ENCODE measurements around the gene TSPO2.

Gene TSPO2

GRCh38 chr6:41085182-41085581 is 42.9 kb downstream of the TSPO2 start:
- peaks cover 48% of the 10 kb centered on the region for H3K36me3 ChIP-seq (ENCODE audit: control insufficient read depth, insufficient read depth, low read length)
- DNase-seq = no peak

DNA sequence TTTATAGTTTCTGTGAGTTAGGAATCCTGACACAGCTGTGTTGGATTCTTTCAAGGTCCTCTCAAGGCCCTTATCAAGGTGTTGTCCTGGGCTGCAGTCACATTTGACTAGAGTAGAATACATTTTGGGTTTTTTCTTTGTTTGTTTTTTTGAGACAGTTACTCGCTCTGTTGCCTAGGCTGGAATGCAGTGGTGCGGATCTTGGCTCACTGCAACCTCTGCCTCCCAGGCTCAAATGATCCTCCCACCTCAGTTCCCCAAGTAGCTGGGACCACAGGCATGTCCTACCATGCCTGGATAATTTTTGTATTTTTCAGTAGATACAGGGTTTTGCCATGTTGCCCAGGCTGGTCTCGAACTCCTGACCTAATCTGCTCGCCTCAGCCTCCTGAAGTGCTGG is 46.2 kb downstream of the TSPO2 start:
- Histone ChIP-seq H3K4me1 (ENCODE audit: control insufficient read depth, insufficient read depth, low read length, poor library complexity, severe bottlenecking) (no peaks in the 10 kb centered on the region), H3K36me3 (ENCODE audit: control insufficient read depth, insufficient read depth, low read length) (peaks cover 72% of the 10 kb centered on the region), H3K4me3 (ENCODE audit: insufficient read depth, low read depth, low read length, poor library complexity, severe bottlenecking) (no peak overlapping the region), H3K9me3 (ENCODE audit: control insufficient read depth, low read length) (no peaks in the 10 kb centered on the region), H3K27ac (ENCODE audit: insufficient read depth, low read length, poor library complexity, severe bottlenecking) (no peak overlapping the region), H3K27me3 (replicated peaks; ENCODE audit: control insufficient read depth, insufficient read depth, low read length, poor library complexity, severe bottlenecking) (no peaks in the 10 kb centered on the region)
- DNase-seq = no peak

More at GRCh38 chr6:41085182-41085581, 42.9 kb downstream of the TSPO2 start:
- Histone ChIP-seq H3K9me3 (ENCODE audit: control insufficient read depth, low read length) (no peaks in the 10 kb centered on the region), H3K4me3 (ENCODE audit: insufficient read depth, low read depth, low read length, poor library complexity, severe bottlenecking) (no peak overlapping the region), H3K27ac (ENCODE audit: insufficient read depth, low read length, poor library complexity, severe bottlenecking) (no peak overlapping the region), H3K27me3 (replicated peaks; ENCODE audit: control insufficient read depth, insufficient read depth, low read length, poor library complexity, severe bottlenecking) (no peaks in the 10 kb centered on the region), H3K4me1 (ENCODE audit: control insufficient read depth, insufficient read depth, low read length, poor library complexity, severe bottlenecking) (peaks cover 8% of the 10 kb centered on the region)

GRCh38 chr6:41090841-41091761 is 48.8 kb downstream of the TSPO2 start:
- H3K27ac ChIP-seq (ENCODE audit: insufficient read depth, low read length, poor library complexity, severe bottlenecking) = no peak overlapping the region
- peaks cover 77% of the 10 kb centered on the region for H3K36me3 ChIP-seq (ENCODE audit: control insufficient read depth, insufficient read depth, low read length)
- H3K9me3 ChIP-seq (ENCODE audit: control insufficient read depth, low read length) = no peaks in the 10 kb centered on the region
- H3K4me3 ChIP-seq (ENCODE audit: insufficient read depth, low read depth, low read length, poor library complexity, severe bottlenecking) = no peak overlapping the region
- no peaks in the 10 kb centered on the region for H3K27me3 ChIP-seq (replicated peaks; ENCODE audit: control insufficient read depth, insufficient read depth, low read length, poor library complexity, severe bottlenecking)
- H3K4me1 ChIP-seq (ENCODE audit: control insufficient read depth, insufficient read depth, low read length, poor library complexity, severe bottlenecking) = no peaks in the 10 kb centered on the region
- DNase-seq = no peak

- no peak for DNase-seq
- no peaks in the 10 kb centered on the region for H3K4me1 ChIP-seq (ENCODE audit: control insufficient read depth, insufficient read depth, low read length, poor library complexity, severe bottlenecking)
- H3K9me3 ChIP-seq (ENCODE audit: control insufficient read depth, low read length) = no peaks in the 10 kb centered on the region
- H3K27me3 ChIP-seq (replicated peaks; ENCODE audit: control insufficient read depth, insufficient read depth, low read length, poor library complexity, severe bottlenecking) = no peaks in the 10 kb centered on the region
- H3K36me3 ChIP-seq (ENCODE audit: control insufficient read depth, insufficient read depth, low read length) = peaks cover 84% of the 10 kb centered on the region
- H3K27ac ChIP-seq (ENCODE audit: insufficient read depth, low read length, poor library complexity, severe bottlenecking) = no peak overlapping the region
- H3K4me3 ChIP-seq (ENCODE audit: insufficient read depth, low read depth, low read length, poor library complexity, severe bottlenecking) = no peak overlapping the region
These were observed 50.3 kb downstream of the TSPO2 start for GRCh38 chr6:41092421-41093140.

- Histone ChIP-seq H3K36me3 (ENCODE audit: control insufficient read depth, insufficient read depth, low read length) (peaks cover 95% of the 10 kb centered on the region), H3K9me3 (ENCODE audit: control insufficient read depth, low read length) (no peaks in the 10 kb centered on the region), H3K27ac (ENCODE audit: insufficient read depth, low read length, poor library complexity, severe bottlenecking) (no peak overlapping the region), H3K27me3 (replicated peaks; ENCODE audit: control insufficient read depth, insufficient read depth, low read length, poor library complexity, severe bottlenecking) (no peaks in the 10 kb centered on the region), H3K4me1 (ENCODE audit: control insufficient read depth, insufficient read depth, low read length, poor library complexity, severe bottlenecking) (no peaks in the 10 kb centered on the region), H3K4me3 (ENCODE audit: insufficient read depth, low read depth, low read length, poor library complexity, severe bottlenecking) (no peak overlapping the region)
- no peak for DNase-seq
These were observed 51.5 kb downstream of the TSPO2 start for GRCh38 chr6:41093729-41094128.
